Measurements from ENCODE around the gene LSM5.
A peak's percentile ranks its signal among the peaks of the same experiment; 100 is the strongest.

The LSM5 gene

DNA sequence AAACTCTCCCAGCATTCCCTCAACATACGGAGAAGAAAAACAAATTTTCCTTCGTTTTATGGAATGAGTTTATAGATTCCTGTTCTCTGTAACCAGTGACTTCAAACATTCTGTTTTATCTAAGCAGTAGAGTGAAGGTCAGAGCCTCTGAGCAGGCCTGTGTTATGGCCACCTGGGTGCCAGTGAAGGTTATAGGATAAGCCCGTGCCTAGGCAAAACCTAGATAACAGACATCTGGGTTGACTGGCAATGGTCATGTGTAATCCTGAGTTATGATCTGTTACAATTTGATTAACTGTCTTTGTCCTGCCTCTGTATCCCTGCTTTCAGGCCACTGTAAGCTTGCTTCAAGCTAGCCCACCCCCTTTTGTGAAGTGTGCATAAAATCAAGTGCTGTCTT lies 8.3 kb downstream of the LSM5 start:
- Histone ChIP-seq H3K27me3 (replicated peaks in 2 of 5; ENCODE audit: control insufficient read depth in 4 of 5, insufficient read depth in 5 of 5, low read length in 4 of 5) (no peaks in the 10 kb centered on the region), H3K4me1 (ENCODE audit: control extremely low read depth in 1 of 4, control insufficient read depth in 4 of 4, insufficient read depth in 4 of 4, low read length in 3 of 4) (peaks cover 0 to 9% (median 2%) of the 10 kb centered on the region in 4 experiments), H3K27ac (ENCODE audit: insufficient read depth in 1 of 2, low read depth in 1 of 2, low read length in 2 of 2, poor library complexity in 1 of 2, severe bottlenecking in 2 of 2) (no peak overlapping the region), H3K4me3 (ENCODE audit: control insufficient read depth in 1 of 7, extremely low read depth in 1 of 7, insufficient read depth in 4 of 7, low read depth in 2 of 7, low read length in 6 of 7) (no peak overlapping the region), H3K9me3 (ENCODE audit: control extremely low read depth in 1 of 5, control insufficient read depth in 4 of 5, insufficient read depth in 2 of 5, low read depth in 1 of 5, low read length in 4 of 5) (no peaks in the 10 kb centered on the region), H3K36me3 (ENCODE audit: control insufficient read depth in 4 of 4, insufficient read depth in 4 of 4, low read length in 3 of 4) (peaks cover 3 to 13% (median 6%) of the 10 kb centered on the region in 4 experiments)
- DNase-seq = no peak
- 71% methylated on average over 1 of the region's 3 CpGs for WGBS (ENCODE audit: insufficient coverage)
- POLR2A ChIA-PET = interaction anchor here (1.0 kb wide), 1 partner anchor 14 kb away, joined by 3 read pairs; the partner anchor contains the start of gene AVL9
- CTCF ChIA-PET = no interaction called here

DNA sequence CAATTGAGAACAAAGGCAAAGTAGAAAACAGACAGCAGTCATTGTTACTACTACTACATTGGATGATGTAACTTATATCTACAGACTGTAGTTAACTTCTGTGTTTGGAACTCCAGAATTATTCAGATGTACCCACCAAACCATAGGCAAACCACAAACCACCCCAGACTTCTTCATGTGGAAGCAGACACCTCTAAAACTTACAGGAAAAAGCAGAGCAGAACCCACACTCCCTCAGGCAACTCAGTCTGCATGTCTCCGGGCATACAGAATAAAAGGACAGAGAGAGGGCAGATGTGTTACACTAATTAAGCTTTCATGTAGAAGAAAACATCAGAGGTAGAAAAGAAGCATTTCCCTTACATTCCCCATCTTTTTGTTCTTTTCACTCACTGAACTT lies 9.0 kb downstream of the LSM5 start:
- ChIA-PET POLR2A (interaction anchor here (1.0 kb wide), 1 partner anchor 15 kb away, joined by 3 read pairs; the partner anchor contains the start of gene AVL9), CTCF (no interaction called here)
- Histone ChIP-seq H3K4me1 (ENCODE audit: control extremely low read depth in 1 of 4, control insufficient read depth in 4 of 4, insufficient read depth in 4 of 4, low read length in 3 of 4) (peaks cover 0 to 9% (median 2%) of the 10 kb centered on the region in 4 experiments), H3K36me3 (ENCODE audit: control insufficient read depth in 4 of 4, insufficient read depth in 4 of 4, low read length in 3 of 4) (peaks cover 0 to 8% (median 3%) of the 10 kb centered on the region in 4 experiments), H3K4me3 (ENCODE audit: control insufficient read depth in 1 of 7, extremely low read depth in 1 of 7, insufficient read depth in 4 of 7, low read depth in 2 of 7, low read length in 6 of 7) (no peak overlapping the region), H3K27ac (ENCODE audit: insufficient read depth in 1 of 2, low read depth in 1 of 2, low read length in 2 of 2, poor library complexity in 1 of 2, severe bottlenecking in 2 of 2) (no peak overlapping the region), H3K9me3 (ENCODE audit: control extremely low read depth in 1 of 5, control insufficient read depth in 4 of 5, insufficient read depth in 2 of 5, low read depth in 1 of 5, low read length in 4 of 5) (no peaks in the 10 kb centered on the region), H3K27me3 (replicated peaks in 2 of 5; ENCODE audit: control insufficient read depth in 4 of 5, insufficient read depth in 5 of 5, low read length in 4 of 5) (no peaks in the 10 kb centered on the region)
- no CpG with 5 or more reads among the region's 1 CpG for WGBS (ENCODE audit: insufficient coverage)
- peak in 2 of 3 donors; percentile 28 to 41 for DNase-seq

DNA sequence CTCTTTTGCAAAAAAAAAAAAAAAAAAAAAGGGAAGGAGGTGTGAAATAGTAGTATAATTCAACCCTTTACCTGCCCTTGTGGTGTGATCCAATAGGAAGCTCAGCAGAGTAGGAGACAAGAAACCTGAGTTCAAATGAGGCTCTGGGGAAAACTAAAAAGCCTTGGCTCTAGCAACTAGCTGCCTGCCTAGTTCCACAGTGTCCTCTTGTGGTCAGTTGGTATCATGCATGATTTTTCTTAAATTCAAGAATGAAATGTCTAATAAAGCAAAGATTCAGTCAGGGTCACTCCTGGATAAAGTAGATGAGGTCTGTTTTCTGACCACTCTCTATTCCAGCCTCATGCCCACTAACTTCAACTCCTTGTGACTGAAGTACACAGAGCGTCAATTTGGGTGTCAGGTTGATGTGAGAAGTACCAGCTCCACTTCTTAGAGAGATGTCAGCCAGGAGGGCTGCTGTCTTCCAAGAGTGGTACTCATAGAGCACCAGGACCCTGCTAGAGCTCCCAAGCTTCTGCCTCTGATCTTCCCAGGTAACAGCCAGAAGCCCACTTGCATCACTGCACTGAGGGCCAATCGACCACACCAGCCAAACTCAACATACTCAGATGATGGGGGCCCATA lies 10.5 kb downstream of the LSM5 start:
- 95% methylated on average over 2 of the region's 2 CpGs for WGBS (ENCODE audit: insufficient coverage)
- ChIA-PET POLR2A (interaction anchor here (0.6 to 0.9 kb wide), 2 partner anchors 10 to 270 kb away, joined by 3 to 4 read pairs; partner anchors contain the start of gene LSM5), CTCF (interaction anchor here (0.7 to 2.5 kb wide), 5 partner anchors 12 to 274 kb away, joined by 3 to 26 read pairs (median 3); no protein-coding TSS in a partner anchor)
- Histone ChIP-seq H3K4me1 (ENCODE audit: control extremely low read depth in 1 of 4, control insufficient read depth in 4 of 4, insufficient read depth in 4 of 4, low read length in 3 of 4) (peaks cover 0 to 9% (median 2%) of the 10 kb centered on the region in 4 experiments), H3K27me3 (replicated peaks in 2 of 5; ENCODE audit: control insufficient read depth in 4 of 5, insufficient read depth in 5 of 5, low read length in 4 of 5) (peaks cover 0 to 3% (median 0%) of the 10 kb centered on the region in 5 experiments), H3K4me3 (ENCODE audit: control insufficient read depth in 1 of 7, extremely low read depth in 1 of 7, insufficient read depth in 4 of 7, low read depth in 2 of 7, low read length in 6 of 7) (no peak overlapping the region), H3K9me3 (ENCODE audit: control extremely low read depth in 1 of 5, control insufficient read depth in 4 of 5, insufficient read depth in 2 of 5, low read depth in 1 of 5, low read length in 4 of 5) (no peaks in the 10 kb centered on the region), H3K27ac (ENCODE audit: insufficient read depth in 1 of 2, low read depth in 1 of 2, low read length in 2 of 2, poor library complexity in 1 of 2, severe bottlenecking in 2 of 2) (no peak overlapping the region), H3K36me3 (ENCODE audit: control insufficient read depth in 4 of 4, insufficient read depth in 4 of 4, low read length in 3 of 4) (no peaks in the 10 kb centered on the region)
- peak; percentile 36 to 64 (median 59) for DNase-seq

DNA sequence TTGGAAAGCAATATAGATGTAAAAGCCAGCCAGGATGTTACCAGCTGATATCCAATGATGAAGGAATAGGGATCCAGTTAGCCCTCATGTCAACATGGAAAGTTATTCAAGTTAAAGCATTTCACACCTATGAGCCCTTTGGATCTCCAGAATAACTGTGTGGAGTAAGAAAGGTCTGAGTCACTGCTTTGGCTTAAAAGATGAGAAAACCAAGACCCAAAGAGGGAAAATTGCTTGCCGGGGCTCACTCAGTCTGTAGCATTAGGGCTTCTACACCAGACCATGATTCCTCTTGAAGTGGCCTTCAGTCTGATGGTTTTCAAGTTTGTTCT lies 12.6 kb downstream of the LSM5 start:
- H3K27me3 ChIP-seq (replicated peaks in 2 of 5; ENCODE audit: control insufficient read depth in 4 of 5, insufficient read depth in 5 of 5, low read length in 4 of 5) = peaks cover 0 to 3% (median 0%) of the 10 kb centered on the region in 5 experiments
- no peak overlapping the region for H3K4me3 ChIP-seq (ENCODE audit: control insufficient read depth in 1 of 7, extremely low read depth in 1 of 7, insufficient read depth in 4 of 7, low read depth in 2 of 7, low read length in 6 of 7)
- 100% methylated on average over 1 of the region's 1 CpG for WGBS (ENCODE audit: insufficient coverage)
- no peak overlapping the region for H3K27ac ChIP-seq (ENCODE audit: insufficient read depth in 1 of 2, low read depth in 1 of 2, low read length in 2 of 2, poor library complexity in 1 of 2, severe bottlenecking in 2 of 2)
- H3K36me3 ChIP-seq (ENCODE audit: control insufficient read depth in 4 of 4, insufficient read depth in 4 of 4, low read length in 3 of 4) = no peaks in the 10 kb centered on the region
- ChIA-PET POLR2A (no interaction called here), CTCF (no interaction called here)
- DNase-seq = no peak
- H3K4me1 ChIP-seq (ENCODE audit: control extremely low read depth in 1 of 4, control insufficient read depth in 4 of 4, insufficient read depth in 4 of 4, low read length in 3 of 4) = peaks cover 0 to 9% (median 2%) of the 10 kb centered on the region in 4 experiments
- H3K9me3 ChIP-seq (ENCODE audit: control extremely low read depth in 1 of 5, control insufficient read depth in 4 of 5, insufficient read depth in 2 of 5, low read depth in 1 of 5, low read length in 4 of 5) = no peaks in the 10 kb centered on the region

DNA sequence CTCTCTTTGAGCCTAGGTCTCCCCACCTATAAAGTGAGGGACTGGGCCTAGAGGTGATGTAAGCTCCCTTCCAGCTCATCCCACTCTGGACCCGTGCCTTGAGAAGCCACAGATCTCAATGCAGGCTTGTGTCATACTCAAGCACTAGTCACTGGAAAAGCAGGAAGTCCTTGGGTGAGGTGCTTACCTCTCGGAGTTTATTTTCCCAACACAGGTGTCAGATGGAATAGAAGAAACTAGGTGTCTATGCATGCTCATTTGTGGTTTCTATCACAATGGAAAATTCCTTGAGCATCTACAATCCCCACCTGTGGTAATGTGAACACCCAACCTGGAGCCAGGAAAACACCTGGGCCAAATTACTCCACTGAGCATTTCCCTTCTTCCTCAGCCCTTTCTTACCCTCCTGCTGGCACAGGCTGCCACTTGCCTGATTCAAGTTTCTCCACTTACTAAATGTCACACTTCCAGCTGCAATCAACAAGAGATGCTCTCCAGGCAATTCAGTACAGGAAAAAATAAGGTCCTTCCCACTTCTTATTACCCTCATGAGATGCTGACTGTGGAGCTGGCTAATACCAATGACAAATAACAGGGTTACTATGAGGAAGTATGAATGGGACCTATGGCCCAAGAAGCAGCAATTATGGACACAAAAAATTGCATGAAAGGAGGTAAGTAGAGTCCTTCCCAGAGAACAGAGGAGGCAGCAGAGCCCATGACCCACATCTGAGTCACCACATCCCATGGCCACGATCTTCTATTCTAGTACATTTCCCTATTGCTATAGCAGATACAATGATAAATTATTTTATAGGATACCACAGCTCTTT lies 13.1 kb downstream of the LSM5 start:
- ChIA-PET CTCF (no interaction called here), POLR2A (no interaction called here)
- 89% methylated on average over 1 of the region's 3 CpGs for WGBS (ENCODE audit: insufficient coverage)

DNA sequence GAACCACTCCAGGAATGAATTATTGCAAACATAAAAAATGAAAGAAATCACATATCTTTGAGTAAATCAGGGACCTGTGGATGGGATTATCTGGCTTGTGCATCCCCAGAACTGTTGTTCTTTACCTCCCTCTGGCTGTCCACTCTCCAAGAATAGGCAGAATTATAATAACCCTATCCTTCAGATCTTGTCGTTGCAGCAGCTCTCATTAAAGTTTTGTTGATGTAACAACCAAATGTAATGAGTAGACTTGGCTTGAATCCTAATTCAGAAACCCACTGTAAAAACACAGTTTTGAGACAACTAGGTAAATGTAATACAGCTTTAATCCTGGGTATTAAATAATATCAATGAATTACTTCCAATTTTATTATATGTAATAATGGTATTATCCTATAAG lies 16.2 kb downstream of the LSM5 start:
- WGBS (ENCODE audit: insufficient coverage) = no CpG with 5 or more reads among the region's 1 CpG
- no peak overlapping the region for H3K4me3 ChIP-seq (ENCODE audit: control insufficient read depth in 1 of 7, extremely low read depth in 1 of 7, insufficient read depth in 4 of 7, low read depth in 2 of 7, low read length in 6 of 7)
- no peaks in the 10 kb centered on the region for H3K9me3 ChIP-seq (ENCODE audit: control extremely low read depth in 1 of 5, control insufficient read depth in 4 of 5, insufficient read depth in 2 of 5, low read depth in 1 of 5, low read length in 4 of 5)
- H3K36me3 ChIP-seq (ENCODE audit: control insufficient read depth in 4 of 4, insufficient read depth in 4 of 4, low read length in 3 of 4) = no peaks in the 10 kb centered on the region
- no peaks in the 10 kb centered on the region for H3K4me1 ChIP-seq (ENCODE audit: control extremely low read depth in 1 of 4, control insufficient read depth in 4 of 4, insufficient read depth in 4 of 4, low read length in 3 of 4)
- DNase-seq = no peak
- POLR2A ChIA-PET = no interaction called here
- CTCF ChIA-PET = interaction anchor here (1.0 kb wide), 1 partner anchor 263 kb away, joined by 3 read pairs; no protein-coding TSS in a partner anchor
- H3K27ac ChIP-seq (ENCODE audit: insufficient read depth in 1 of 2, low read depth in 1 of 2, low read length in 2 of 2, poor library complexity in 1 of 2, severe bottlenecking in 2 of 2) = no peak overlapping the region
- peaks cover 0 to 3% (median 0%) of the 10 kb centered on the region in 5 experiments for H3K27me3 ChIP-seq (replicated peaks in 2 of 5; ENCODE audit: control insufficient read depth in 4 of 5, insufficient read depth in 5 of 5, low read length in 4 of 5)

More for the DNA sequence above, 13.1 kb downstream of the LSM5 start:
- no peaks in the 10 kb centered on the region for H3K9me3 ChIP-seq (ENCODE audit: control extremely low read depth in 1 of 5, control insufficient read depth in 4 of 5, insufficient read depth in 2 of 5, low read depth in 1 of 5, low read length in 4 of 5)
- peaks cover 0 to 9% (median 2%) of the 10 kb centered on the region in 4 experiments for H3K4me1 ChIP-seq (ENCODE audit: control extremely low read depth in 1 of 4, control insufficient read depth in 4 of 4, insufficient read depth in 4 of 4, low read length in 3 of 4)
- H3K27me3 ChIP-seq (replicated peaks in 2 of 5; ENCODE audit: control insufficient read depth in 4 of 5, insufficient read depth in 5 of 5, low read length in 4 of 5) = peaks cover 0 to 3% (median 0%) of the 10 kb centered on the region in 5 experiments
- DNase-seq = no peak
- no peak overlapping the region for H3K27ac ChIP-seq (ENCODE audit: insufficient read depth in 1 of 2, low read depth in 1 of 2, low read length in 2 of 2, poor library complexity in 1 of 2, severe bottlenecking in 2 of 2)
- H3K4me3 ChIP-seq (ENCODE audit: control insufficient read depth in 1 of 7, extremely low read depth in 1 of 7, insufficient read depth in 4 of 7, low read depth in 2 of 7, low read length in 6 of 7) = no peak overlapping the region
- H3K36me3 ChIP-seq (ENCODE audit: control insufficient read depth in 4 of 4, insufficient read depth in 4 of 4, low read length in 3 of 4) = no peaks in the 10 kb centered on the region

DNA sequence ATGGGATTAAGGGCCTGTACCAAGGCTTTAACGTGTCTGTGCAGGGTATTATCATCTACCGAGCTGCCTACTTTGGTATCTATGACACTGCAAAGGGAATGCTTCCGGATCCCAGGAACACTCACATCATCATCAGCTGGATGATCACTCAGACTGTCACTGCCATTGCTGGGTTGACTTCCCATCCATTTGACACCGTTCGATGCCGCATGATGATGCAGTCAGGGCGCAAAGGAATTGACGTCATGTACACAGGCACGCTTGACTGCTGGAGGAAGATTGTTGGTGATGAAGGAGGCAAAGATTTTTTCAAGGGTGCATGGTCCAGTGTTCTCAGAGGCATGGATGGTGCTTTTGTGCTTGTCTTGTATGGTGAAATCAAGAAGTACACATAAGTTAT lies 18.2 kb downstream of the LSM5 start:
- POLR2A ChIA-PET = no interaction called here
- Histone ChIP-seq H3K4me1 (ENCODE audit: control extremely low read depth in 1 of 4, control insufficient read depth in 4 of 4, insufficient read depth in 4 of 4, low read length in 3 of 4) (no peaks in the 10 kb centered on the region), H3K27me3 (replicated peaks in 2 of 5; ENCODE audit: control insufficient read depth in 4 of 5, insufficient read depth in 5 of 5, low read length in 4 of 5) (peaks cover 0 to 3% (median 0%) of the 10 kb centered on the region in 5 experiments), H3K27ac (ENCODE audit: insufficient read depth in 1 of 2, low read depth in 1 of 2, low read length in 2 of 2, poor library complexity in 1 of 2, severe bottlenecking in 2 of 2) (no peak overlapping the region), H3K36me3 (ENCODE audit: control insufficient read depth in 4 of 4, insufficient read depth in 4 of 4, low read length in 3 of 4) (no peaks in the 10 kb centered on the region), H3K9me3 (ENCODE audit: control extremely low read depth in 1 of 5, control insufficient read depth in 4 of 5, insufficient read depth in 2 of 5, low read depth in 1 of 5, low read length in 4 of 5) (no peaks in the 10 kb centered on the region), H3K4me3 (ENCODE audit: control insufficient read depth in 1 of 7, extremely low read depth in 1 of 7, insufficient read depth in 4 of 7, low read depth in 2 of 7, low read length in 6 of 7) (no peak overlapping the region)
- WGBS (ENCODE audit: insufficient coverage) = 98% methylated on average over 9 of the region's 9 CpGs
- no peak for DNase-seq
- CTCF ChIA-PET = no interaction called here
